GM10266 (cell line): Measurements from ENCODE around the gene PDZD7.

Source experiments
- DNase-seq: peaks from one replicate; pipeline ENCODE4 v3.0.0; 2012; ENCODE audit errors: extremely low spot score
- CTCF ChIP-seq: IDR thresholded peaks from 2 replicates; pipeline ENCODE4 v1.5.1; 2012; ENCODE audit warnings: mild to moderate bottlenecking, low read depth; ENCODE audit not compliant: control insufficient read depth, insufficient read depth; ENCODE audit errors: missing control alignments

The PDZD7 gene

GRCh38 chr10:100967332-100967731 lies 63.6 kb downstream of the PDZD7 start:
- no peak for TF ChIP-seq CTCF
- DNase-seq, result no peak

- TF ChIP-seq CTCF, result no peak
- DNase-seq, result no peak
These were observed 64.0 kb downstream of the PDZD7 start for GRCh38 chr10:100966887-100967286.

- no peak for DNase-seq
These were observed 65.1 kb downstream of the PDZD7 start for GRCh38 chr10:100965820-100966219.

GRCh38 chr10:100963826-100964225 lies 67.1 kb downstream of the PDZD7 start:
- TF ChIP-seq CTCF, result no peak
- DNase-seq, result no peak

More at GRCh38 chr10:100965820-100966219, 65.1 kb downstream of the PDZD7 start:
- TF ChIP-seq CTCF, result no peak

- DNase-seq, result no peak
- TF ChIP-seq CTCF, result no peak
These were observed 68.4 kb downstream of the PDZD7 start for GRCh38 chr10:100962351-100963080.

- no peak for DNase-seq
- no peak for TF ChIP-seq CTCF
These were observed 70.7 kb downstream of the PDZD7 start for GRCh38 chr10:100960251-100960650.
